ENCODE results near the gene PCDH8. TPM values are rescaled to one million over a fixed set of nuclear protein-coding genes. Genes with fewer than 3 reads are reported as not detected.
A peak's percentile ranks its signal among the peaks of the same experiment; 100 is the strongest.

PCDH8 gene, protein sequence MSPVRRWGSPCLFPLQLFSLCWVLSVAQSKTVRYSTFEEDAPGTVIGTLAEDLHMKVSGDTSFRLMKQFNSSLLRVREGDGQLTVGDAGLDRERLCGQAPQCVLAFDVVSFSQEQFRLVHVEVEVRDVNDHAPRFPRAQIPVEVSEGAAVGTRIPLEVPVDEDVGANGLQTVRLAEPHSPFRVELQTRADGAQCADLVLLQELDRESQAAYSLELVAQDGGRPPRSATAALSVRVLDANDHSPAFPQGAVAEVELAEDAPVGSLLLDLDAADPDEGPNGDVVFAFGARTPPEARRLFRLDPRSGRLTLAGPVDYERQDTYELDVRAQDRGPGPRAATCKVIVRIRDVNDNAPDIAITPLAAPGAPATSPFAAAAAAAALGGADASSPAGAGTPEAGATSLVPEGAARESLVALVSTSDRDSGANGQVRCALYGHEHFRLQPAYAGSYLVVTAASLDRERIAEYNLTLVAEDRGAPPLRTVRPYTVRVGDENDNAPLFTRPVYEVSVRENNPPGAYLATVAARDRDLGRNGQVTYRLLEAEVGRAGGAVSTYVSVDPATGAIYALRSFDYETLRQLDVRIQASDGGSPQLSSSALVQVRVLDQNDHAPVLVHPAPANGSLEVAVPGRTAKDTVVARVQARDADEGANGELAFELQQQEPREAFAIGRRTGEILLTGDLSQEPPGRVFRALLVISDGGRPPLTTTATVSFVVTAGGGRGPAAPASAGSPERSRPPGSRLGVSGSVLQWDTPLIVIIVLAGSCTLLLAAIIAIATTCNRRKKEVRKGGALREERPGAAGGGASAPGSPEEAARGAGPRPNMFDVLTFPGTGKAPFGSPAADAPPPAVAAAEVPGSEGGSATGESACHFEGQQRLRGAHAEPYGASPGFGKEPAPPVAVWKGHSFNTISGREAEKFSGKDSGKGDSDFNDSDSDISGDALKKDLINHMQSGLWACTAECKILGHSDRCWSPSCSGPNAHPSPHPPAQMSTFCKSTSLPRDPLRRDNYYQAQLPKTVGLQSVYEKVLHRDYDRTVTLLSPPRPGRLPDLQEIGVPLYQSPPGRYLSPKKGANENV
- not detected for total RNA-seq

GRCh38 chr13:52848455-52849195 is at the start of gene PCDH8:
Gene PCDH8 (minus strand): TSS chr13:52848640. CDS start chr13:52848436, 204 bp downstream.
- no peaks in the 10 kb centered on the region for H3K9me3 ChIP-seq
- H3K36me3 ChIP-seq = no peaks in the 10 kb centered on the region
- H3K27ac ChIP-seq = no peak within 1 kb of the TSS
- H3K27me3 ChIP-seq = peaks cover 34% of the 10 kb centered on the region
- intact Hi-C loops (cut with DNase I) = no loop called here
- H3K4me1 ChIP-seq = peaks cover 0 to 9% of the 10 kb centered on the region in 2 donors
- no peak for DNase-seq (ENCODE audit: low spot score in 2 of 2)
- H3K4me3 ChIP-seq = no peak within 1 kb of the TSS
- TF ChIP-seq CTCF (IDR thresholded peaks at IDR 0.05) = no peak

- intact Hi-C loops (cut with DNase I) = no loop called here
- Histone ChIP-seq H3K9me3 (no peaks in the 10 kb centered on the region), H3K27ac (no peak overlapping the region), H3K36me3 (no peaks in the 10 kb centered on the region), H3K4me3 (no peak overlapping the region), H3K27me3 (no peaks in the 10 kb centered on the region), H3K4me1 (no peaks in the 10 kb centered on the region)
- no peak for DNase-seq (ENCODE audit: low spot score in 2 of 2)
- peak in 1 of 3 experiments; percentile 43 for TF ChIP-seq CTCF (IDR thresholded peaks at IDR 0.05)
These were observed 48.6 kb upstream of the PCDH8 start for GRCh38 chr13:52896827-52897659.

GRCh38 chr13:52894413-52894812 is 46.0 kb upstream of the PCDH8 start:
- intact Hi-C loops (cut with DNase I) = no loop called here
- no peak for DNase-seq (ENCODE audit: low spot score in 2 of 2)
- Histone ChIP-seq H3K9me3 (no peaks in the 10 kb centered on the region), H3K27me3 (no peaks in the 10 kb centered on the region), H3K4me3 (no peak overlapping the region), H3K36me3 (no peaks in the 10 kb centered on the region), H3K27ac (no peak overlapping the region), H3K4me1 (no peaks in the 10 kb centered on the region)
- no peak for TF ChIP-seq CTCF (IDR thresholded peaks at IDR 0.05)

DNA sequence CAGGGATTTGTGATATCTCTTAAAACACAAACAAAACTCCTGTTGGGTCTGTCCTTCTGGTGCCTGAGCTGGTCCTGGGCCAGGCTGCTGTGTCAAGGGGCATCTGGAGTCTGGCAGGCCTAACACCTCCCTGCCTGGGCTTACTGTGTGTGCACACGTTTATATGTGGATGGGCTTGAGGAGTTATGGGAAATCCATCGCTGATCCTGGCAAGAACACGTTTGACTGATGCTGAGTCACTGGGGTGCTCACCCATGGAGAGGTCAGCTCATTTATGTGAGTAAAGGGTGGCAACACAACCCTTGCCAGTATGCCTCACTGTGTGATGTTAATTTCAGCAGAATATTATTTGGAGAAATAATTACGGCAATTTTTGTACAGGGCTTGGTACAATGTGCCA is 44.5 kb upstream of the PCDH8 start:
- no peak overlapping the region for H3K27ac ChIP-seq
- H3K4me1 ChIP-seq = no peaks in the 10 kb centered on the region
- intact Hi-C loops (cut with DNase I) = no loop called here
- no peaks in the 10 kb centered on the region for H3K27me3 ChIP-seq
- no peak for DNase-seq (ENCODE audit: low spot score in 2 of 2)
- H3K9me3 ChIP-seq = no peaks in the 10 kb centered on the region
- no peaks in the 10 kb centered on the region for H3K36me3 ChIP-seq
- H3K4me3 ChIP-seq = no peak overlapping the region
- TF ChIP-seq CTCF (IDR thresholded peaks at IDR 0.05) = no peak

All from ascending aorta (tissue), 2 donors.